HG03060 (cell line): ENCODE data around the gene MACROH2A1.

Experiments
- ATAC-seq: cut with Tn5 transposase; IDR thresholded peaks from one replicate; pipeline ENCODE4 v1.9.1; 2021; ENCODE audit warnings: low read depth, moderate number of reproducible peaks; ENCODE audit not compliant: unreplicated experiment

The MACROH2A1 gene

DNA sequence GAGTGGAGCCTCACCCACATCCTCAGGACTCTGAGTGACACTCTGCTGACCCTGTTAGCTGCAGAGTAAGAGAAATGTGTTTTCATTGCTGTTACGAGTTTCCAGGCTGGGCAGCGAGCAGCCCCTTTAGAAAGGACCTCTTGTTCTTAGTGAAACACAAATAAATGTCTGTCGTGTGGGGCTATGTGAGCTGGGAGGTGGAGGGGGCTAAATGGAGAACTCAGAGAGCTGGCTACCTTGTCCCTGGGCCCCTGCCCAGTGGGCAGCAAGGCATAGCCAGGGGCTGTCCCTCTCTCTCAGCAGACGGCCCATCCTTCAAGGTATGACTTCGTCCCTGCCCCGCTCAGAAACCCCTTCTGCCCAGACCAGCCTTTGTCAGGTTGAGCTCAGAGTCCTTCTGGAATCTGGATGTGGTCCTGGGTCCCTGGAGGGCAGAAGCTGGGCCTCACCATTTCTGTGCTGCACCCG, 38.0 kb upstream of the MACROH2A1 start:
- no peak for ATAC-seq

DNA sequence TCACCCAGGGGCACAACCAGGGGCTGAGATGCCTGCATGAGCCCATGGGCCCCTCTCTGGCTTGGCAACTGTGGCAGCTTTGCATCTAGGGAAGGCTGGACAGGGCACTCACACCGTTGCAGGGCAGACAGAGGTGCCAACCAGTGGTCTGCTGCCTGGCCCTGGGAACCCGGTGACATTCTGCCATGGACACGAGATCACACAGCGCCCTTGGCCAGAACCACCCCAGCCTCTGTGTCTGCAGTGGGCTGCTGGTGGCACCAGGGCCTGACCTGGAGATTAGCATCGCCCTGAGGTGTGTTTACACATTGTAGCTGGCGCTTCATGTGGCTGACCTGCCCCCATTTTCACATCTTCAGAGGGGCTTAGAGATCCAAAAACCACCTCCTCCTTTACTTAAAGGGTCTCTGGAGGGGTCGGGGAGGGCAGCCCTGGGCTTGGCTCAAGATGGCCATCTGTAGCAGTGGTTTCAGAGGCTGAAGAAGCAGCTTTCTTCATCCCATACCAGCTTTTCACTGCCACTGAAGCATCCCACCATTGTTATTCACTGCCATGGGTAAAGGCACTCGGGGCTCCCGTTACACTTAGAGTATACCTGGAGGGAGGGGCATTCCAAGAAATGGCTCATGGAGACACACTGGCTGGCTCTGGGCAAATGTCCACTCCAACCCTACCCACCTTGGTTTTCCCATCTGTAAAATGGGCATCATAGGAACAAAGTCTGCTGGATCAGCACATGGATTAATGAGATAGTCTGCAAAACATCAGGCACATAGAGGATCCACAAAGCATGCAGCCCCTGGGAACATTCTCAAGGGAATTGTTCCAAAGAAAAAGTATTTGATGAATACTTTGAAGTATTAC, 36.7 kb upstream of the MACROH2A1 start:
- no peak for ATAC-seq

- no peak for ATAC-seq
Observed at GRCh38 chr5:135434591-135435466, 35.8 kb upstream of the MACROH2A1 start.

- ATAC-seq, result no peak
Observed at GRCh38 chr5:135433681-135434426, 34.8 kb upstream of the MACROH2A1 start.

GRCh38 chr5:135432113-135432512, 33.1 kb upstream of the MACROH2A1 start:
- no peak for ATAC-seq

- no peak for ATAC-seq
Observed at GRCh38 chr5:135430135-135430437, 31.1 kb upstream of the MACROH2A1 start.

DNA sequence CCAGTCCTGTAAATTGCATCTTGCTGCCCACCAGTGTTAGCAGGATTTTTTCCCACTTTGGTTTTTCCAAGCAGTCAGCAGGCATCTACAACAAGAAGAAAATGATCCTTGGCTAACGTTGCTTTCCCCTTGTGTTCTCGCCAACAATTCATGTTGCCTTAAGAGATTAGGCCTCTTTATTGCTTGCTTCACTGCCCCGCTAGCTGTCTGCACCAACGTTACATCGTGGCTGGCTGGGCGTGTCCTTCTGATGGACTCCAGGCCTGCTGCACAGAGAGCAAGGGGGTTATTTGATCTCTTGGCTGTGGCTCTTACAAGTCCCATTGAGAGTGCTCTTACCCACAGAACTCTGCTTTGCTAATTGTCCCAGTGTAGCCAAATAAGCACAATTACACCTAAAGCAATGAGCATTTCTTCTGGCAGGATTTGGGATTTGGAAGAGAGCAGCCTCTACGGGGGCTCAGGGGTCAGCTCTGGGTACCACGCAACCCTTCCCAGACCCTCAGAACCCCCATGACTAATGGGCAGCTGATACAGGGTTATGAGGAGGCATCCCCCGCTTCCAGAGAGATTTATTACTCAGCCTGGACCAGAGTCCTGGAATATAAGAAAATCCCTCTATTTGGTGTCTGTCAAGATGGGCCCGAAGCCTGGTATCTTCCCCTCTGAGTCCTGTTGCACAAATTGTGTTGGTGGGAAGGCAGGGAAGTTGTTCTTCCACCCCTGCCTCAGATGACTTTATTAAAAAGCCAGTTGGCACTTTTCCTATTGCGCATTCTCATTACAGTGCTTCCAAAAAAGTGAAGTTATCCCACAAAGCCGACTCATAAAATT, 30.5 kb upstream of the MACROH2A1 start:
- no peak for ATAC-seq

DNA sequence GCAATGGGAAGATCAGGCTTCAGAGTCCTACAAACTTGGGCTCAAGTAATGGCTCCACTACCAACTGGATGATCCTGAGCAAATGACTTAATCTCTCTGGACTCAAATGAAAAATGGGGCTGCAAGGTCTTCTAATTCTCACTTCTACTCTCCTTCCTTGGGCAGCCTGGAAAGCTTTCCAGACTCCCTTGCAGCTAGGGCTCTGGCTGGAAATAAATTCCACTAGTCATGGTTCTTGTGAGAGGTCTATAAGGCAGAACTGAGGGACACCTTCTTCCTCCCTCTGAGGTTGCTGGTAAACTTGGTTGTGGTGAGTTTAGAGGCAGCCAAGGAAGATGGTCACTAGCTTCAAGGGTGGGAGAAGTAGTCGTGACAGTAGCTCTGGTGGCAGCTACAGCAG, 29.6 kb upstream of the MACROH2A1 start:
- ATAC-seq, result no peak

GRCh38 chr5:135426102-135427082, 27.4 kb upstream of the MACROH2A1 start:
- ATAC-seq, result peak; percentile 82

DNA sequence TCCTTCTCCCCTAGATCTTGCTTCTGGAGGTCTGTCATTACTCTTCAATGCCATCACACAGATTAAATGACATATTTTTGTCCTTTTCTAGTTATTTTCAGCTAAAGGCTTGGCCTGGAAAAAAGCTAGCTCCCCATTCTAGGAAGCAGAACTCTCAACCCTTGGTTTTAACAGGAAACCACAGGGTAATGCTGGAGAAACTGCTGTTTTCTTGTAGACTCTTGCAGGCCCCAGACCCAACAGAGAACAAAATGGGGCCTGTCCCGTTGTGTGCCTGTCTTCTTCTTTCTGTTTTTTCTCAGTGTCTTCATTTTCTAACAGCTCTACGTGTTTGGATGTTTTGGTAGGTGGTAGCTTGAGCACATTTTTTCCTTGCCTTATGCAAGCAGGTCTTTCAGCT, 26.6 kb upstream of the MACROH2A1 start:
- no peak for ATAC-seq

DNA sequence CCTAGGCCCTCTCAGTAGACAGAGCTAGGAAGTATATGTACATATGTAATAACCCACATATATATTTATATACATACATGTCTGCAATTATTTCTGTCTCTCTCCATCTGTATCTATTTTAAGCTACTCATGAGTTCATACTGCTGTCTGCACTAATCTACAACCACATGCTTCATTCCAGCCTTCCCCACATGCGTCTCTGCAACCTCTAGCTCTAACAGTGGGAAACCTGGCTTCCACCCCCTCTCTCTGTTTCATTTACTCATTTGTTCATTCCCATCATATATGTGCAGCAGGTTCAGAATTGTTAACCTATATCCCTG, 24.8 kb upstream of the MACROH2A1 start:
- ATAC-seq, result no peak

GRCh38 chr5:135423146-135423845, 24.3 kb upstream of the MACROH2A1 start:
- ATAC-seq, result no peak

DNA sequence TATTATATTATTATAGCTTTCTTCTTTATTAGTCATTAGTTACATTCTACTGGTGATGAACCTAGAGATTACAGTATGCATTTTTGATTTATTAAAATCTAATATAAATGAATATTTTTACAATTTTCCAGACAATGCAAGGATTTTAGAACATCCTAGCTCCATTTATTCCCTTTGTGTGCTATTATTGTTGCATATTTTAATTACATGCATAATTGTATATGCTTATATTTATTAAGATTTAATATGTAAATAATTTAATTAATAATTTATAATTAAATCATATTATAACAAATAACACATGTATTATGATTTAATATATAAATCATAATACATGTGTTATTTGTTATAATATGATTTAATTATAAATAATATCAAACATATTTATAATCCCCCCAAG, 23.4 kb upstream of the MACROH2A1 start:
- no peak for ATAC-seq

- ATAC-seq, result no peak
Observed at GRCh38 chr5:135417083-135417482, 18.1 kb upstream of the MACROH2A1 start.

DNA sequence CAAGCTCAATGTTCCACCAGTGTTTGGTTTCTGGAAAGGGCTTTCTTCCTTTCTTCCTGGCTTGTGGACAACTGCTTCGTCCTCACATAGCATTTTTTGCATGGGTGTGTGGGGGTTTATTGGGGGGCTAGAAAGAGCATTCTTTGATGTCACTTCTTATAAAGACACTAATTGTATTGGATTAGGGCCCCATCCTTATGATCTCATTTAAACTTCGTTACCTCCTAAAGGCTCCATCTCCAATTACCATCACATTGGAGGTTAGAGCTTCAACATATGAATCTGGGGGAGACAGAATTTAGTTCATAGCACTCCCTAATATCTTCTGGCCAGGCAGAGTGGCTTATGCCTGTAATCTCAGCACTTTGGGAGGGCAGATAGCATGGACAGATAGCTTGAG, 6.1 kb upstream of the MACROH2A1 start:
- ATAC-seq, result no peak

DNA sequence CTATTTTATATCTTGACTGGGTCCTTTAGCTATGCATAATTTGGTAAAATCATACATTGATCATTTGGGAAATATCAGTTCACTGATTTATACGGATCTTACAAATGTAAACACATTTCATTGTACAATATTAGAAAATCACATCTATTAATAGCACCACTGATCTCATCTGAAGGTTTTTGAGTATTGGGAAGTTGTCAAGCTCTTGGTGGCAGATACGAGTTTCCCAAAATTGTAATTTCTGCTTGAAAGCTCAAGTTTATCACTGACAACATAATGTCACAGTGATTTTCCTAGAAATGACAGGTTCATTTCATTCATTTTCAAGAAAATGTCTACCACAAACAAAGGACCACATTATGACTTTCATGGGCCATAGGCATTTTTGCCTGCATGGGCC, 3.0 kb upstream of the MACROH2A1 start:
- no peak for ATAC-seq

- no peak for ATAC-seq
Observed at GRCh38 chr5:135400866-135401265, 1.8 kb upstream of the MACROH2A1 start.

- no peak for ATAC-seq
Observed at GRCh38 chr5:135399794-135400542, 937 bp upstream of the MACROH2A1 start.
